ENCODE measurements around the gene SYNPR. TPM values are rescaled to one million over a fixed set of nuclear protein-coding genes. Genes with fewer than 3 reads are reported as not detected.

The SYNPR gene
- total RNA-seq: not detected

DNA sequence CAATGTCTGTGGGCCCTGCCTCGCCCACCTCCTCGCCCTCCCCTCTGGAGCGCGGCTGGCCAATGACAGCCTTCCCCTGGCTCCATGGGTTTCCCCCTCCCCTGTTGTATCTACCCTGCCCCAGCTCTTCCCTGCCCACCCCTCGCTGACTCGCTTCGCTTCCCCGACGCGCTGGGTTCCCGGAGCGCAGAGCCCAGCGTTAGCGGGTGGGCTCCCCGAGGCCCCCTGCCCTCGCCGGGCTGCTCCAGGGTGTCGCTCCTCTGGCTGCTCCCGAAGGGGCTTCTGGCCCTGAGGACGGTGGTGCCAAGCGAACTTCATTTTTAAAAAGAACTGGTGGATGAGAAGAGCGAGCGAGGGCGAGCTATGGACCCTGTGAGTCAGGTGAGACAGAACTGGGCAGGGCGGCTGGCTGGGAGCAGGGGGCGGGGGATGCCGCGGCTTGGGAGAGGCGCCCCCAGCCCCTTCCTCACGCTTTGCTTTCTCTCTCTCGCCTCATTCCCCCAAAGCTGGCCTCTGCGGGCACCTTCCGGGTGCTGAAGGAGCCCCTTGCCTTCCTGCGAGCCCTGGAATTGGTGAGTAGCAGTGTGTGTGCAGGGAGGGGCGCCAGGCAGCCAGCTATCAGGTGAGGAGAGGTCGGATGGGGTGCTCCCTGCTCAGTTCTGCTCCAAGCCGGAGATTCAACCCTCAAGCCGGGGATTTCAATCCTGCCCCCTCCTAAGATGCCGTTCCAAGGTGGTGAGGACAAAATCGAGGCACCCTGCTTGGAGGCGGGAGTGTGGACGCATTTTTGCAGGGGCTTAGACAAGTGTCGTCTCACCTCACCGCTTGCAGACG, at the start of gene SYNPR:
TSS of gene SYNPR (plus strand) at position 138 of the 834 bp plus-strand sequence.
- no peak within 1 kb of the TSS for H3K27ac ChIP-seq
- no peaks in the 10 kb centered on the region for H3K4me1 ChIP-seq (ENCODE audit: control insufficient read depth in 1 of 2, low read depth in 2 of 2)
- H3K9me3 ChIP-seq: no peaks in the 10 kb centered on the region
- no peak for DNase-seq (ENCODE audit: low spot score)
- TF ChIP-seq, protein P1, sequence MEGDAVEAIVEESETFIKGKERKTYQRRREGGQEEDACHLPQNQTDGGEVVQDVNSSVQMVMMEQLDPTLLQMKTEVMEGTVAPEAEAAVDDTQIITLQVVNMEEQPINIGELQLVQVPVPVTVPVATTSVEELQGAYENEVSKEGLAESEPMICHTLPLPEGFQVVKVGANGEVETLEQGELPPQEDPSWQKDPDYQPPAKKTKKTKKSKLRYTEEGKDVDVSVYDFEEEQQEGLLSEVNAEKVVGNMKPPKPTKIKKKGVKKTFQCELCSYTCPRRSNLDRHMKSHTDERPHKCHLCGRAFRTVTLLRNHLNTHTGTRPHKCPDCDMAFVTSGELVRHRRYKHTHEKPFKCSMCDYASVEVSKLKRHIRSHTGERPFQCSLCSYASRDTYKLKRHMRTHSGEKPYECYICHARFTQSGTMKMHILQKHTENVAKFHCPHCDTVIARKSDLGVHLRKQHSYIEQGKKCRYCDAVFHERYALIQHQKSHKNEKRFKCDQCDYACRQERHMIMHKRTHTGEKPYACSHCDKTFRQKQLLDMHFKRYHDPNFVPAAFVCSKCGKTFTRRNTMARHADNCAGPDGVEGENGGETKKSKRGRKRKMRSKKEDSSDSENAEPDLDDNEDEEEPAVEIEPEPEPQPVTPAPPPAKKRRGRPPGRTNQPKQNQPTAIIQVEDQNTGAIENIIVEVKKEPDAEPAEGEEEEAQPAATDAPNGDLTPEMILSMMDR (IDR thresholded peaks at IDR 0.05): no peak
- no peaks in the 10 kb centered on the region for H3K36me3 ChIP-seq
- no peak within 1 kb of the TSS for H3K4me3 ChIP-seq
- ATAC-seq (ENCODE audit: insufficient number of reproducible peaks, low FRiP score, low read depth): no peak
- no peaks in the 10 kb centered on the region for H3K27me3 ChIP-seq (replicated peaks; ENCODE audit: insufficient read depth)

DNA sequence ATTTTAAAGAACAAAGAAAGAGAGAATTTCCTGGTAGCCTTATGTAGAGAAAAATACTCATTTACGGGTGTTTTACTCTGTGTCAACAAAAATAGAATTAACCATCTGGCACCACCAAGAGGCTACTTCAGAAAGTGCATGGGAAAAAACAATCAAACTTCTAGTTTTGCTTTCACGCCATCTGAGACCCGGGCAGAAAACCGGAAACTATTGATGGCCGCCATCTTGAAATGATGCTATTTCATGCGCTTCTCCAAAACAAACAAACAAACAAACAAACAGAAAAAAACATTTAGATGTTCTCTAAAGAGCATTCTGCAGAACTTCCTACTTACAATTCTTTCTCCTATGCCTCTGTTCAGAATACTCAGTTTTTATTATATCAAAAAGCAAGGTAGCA, 49.4 kb upstream of the SYNPR start:
- no peaks in the 10 kb centered on the region for H3K36me3 ChIP-seq
- H3K27me3 ChIP-seq (replicated peaks; ENCODE audit: insufficient read depth): no peaks in the 10 kb centered on the region
- no peak overlapping the region for H3K27ac ChIP-seq
- no peak overlapping the region for H3K4me3 ChIP-seq
- DNase-seq (ENCODE audit: low spot score) (no peak), ATAC-seq (ENCODE audit: insufficient number of reproducible peaks, low FRiP score, low read depth) (no peak)
- H3K4me1 ChIP-seq (ENCODE audit: control insufficient read depth in 1 of 2, low read depth in 2 of 2): no peaks in the 10 kb centered on the region
- no peaks in the 10 kb centered on the region for H3K9me3 ChIP-seq
- TF ChIP-seq, protein P1 (IDR thresholded peaks at IDR 0.05): no peak

DNA sequence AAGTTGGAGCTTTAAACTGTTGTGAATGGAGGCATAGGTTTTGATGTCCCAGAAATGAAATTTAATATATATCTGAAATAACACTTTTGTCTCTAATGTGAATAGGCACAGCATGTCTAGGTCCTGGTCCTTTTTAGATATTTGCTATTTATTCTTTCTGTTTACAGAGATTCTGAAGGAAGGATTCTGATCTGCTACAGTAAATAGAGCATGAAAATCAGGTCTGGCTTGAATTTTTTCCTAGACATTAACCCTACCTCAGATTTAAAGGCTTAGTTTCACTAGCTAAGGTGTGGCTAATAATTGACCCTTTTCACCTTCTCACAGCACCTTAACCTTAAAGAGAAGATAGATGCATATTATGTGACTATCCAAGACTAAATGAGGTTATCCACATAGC, 48.0 kb upstream of the SYNPR start:
- Histone ChIP-seq H3K36me3 (no peaks in the 10 kb centered on the region), H3K4me3 (no peak overlapping the region), H3K9me3 (no peaks in the 10 kb centered on the region), H3K4me1 (ENCODE audit: control insufficient read depth in 1 of 2, low read depth in 2 of 2) (no peaks in the 10 kb centered on the region), H3K27ac (no peak overlapping the region), H3K27me3 (replicated peaks; ENCODE audit: insufficient read depth) (no peaks in the 10 kb centered on the region)
- ATAC-seq (ENCODE audit: insufficient number of reproducible peaks, low FRiP score, low read depth) (no peak), DNase-seq (ENCODE audit: low spot score) (no peak)
- TF ChIP-seq, protein P1 (IDR thresholded peaks at IDR 0.05): no peak

DNA sequence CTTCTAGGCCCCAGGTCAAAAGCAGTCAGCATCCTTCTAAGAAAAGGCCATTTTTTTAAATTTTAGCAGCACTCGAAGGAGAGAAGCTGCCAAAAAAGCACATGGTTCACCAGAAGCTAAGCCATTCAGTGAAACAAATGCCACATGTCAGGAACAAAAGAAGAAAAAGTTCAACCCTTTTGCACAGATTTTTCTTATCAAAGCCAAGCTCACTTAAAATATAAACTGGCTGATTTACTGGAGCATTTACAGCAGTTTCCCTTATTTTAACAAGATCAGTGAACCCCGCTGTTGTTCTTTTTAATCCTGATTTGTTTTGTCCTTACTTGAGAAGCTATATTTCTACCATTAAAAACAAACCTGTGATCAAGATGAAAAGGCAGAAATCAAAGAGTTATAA, 46.5 kb upstream of the SYNPR start:
- TF ChIP-seq, protein P1 (IDR thresholded peaks at IDR 0.05): no peak
- no peak for DNase-seq (ENCODE audit: low spot score)

DNA sequence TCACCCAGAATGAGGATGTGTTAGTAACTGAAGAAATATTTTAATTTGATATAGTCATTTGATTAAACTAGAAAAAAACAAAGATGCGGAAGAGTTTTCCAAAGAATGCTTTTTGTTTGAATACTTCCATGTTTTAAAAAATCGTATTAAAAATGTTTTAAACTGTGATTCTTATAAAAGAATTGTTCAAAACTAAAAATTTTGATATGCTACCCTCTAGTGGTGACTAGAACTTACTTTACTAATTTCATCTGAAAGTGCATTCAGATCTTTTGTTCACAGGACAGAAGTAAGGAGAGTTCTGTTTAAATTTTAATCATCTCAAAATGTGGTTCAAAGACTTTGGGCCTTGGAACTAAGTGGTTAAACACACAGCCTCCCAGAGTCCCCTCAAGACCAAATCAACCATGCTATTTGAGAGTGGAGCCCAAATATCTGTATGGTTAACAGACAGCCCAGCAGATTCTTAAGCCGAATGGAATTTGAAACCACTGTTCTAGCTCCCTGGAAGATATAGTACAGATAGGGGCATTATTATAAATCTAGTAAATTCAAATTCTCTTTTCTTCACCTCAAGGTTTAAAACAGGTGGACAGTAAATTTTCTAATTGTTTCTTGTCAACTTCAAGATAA, 45.2 kb upstream of the SYNPR start:
- H3K4me1 ChIP-seq (ENCODE audit: control insufficient read depth in 1 of 2, low read depth in 2 of 2): no peaks in the 10 kb centered on the region
- H3K27me3 ChIP-seq (replicated peaks; ENCODE audit: insufficient read depth): no peaks in the 10 kb centered on the region
- H3K27ac ChIP-seq: no peak overlapping the region
- H3K36me3 ChIP-seq: no peaks in the 10 kb centered on the region
- H3K4me3 ChIP-seq: no peak overlapping the region
- DNase-seq (ENCODE audit: low spot score) (no peak), ATAC-seq (ENCODE audit: insufficient number of reproducible peaks, low FRiP score, low read depth) (no peak)
- TF ChIP-seq, protein P1 (IDR thresholded peaks at IDR 0.05): no peak
- no peaks in the 10 kb centered on the region for H3K9me3 ChIP-seq

More for the DNA sequence above, 46.5 kb upstream of the SYNPR start:
- no peaks in the 10 kb centered on the region for H3K4me1 ChIP-seq (ENCODE audit: control insufficient read depth in 1 of 2, low read depth in 2 of 2)
- no peaks in the 10 kb centered on the region for H3K36me3 ChIP-seq
- no peak overlapping the region for H3K4me3 ChIP-seq
- ATAC-seq (ENCODE audit: insufficient number of reproducible peaks, low FRiP score, low read depth): no peak
- no peaks in the 10 kb centered on the region for H3K9me3 ChIP-seq
- H3K27me3 ChIP-seq (replicated peaks; ENCODE audit: insufficient read depth): no peaks in the 10 kb centered on the region
- H3K27ac ChIP-seq: no peak overlapping the region
